Gastroesophageal sphincter (tissue), 3 donors: ENCODE results near the gene TCAIM.

Experiments used
- CTCF ChIP-seq, 4 experiments: fragments of 200-600 bp in 2 of 4; fragments of 450-650 bp in 2 of 4; sonication (generic) in 1 of 4; IDR thresholded peaks; one replicate each; pipeline ENCODE4 v1.5.1; 2017 to 2019; ENCODE audit warnings: antibody characterized with exemption in 4 of 4, mild to moderate bottlenecking in 2 of 4, moderate library complexity in 2 of 4
- POLR2A ChIP-seq, 2 donors: fragments of 450-650 bp; IDR thresholded peaks; one replicate each; pipeline ENCODE4 v1.6.1; 2017; ENCODE audit warnings: antibody characterized with exemption in 2 of 2, mild to moderate bottlenecking in 2 of 2, moderate library complexity in 1 of 2

GRCh38 chr3:44424758-44425157 is 86.2 kb downstream of the TCAIM start:
- no peak for TF ChIP-seq CTCF (IDR thresholded peaks at IDR 0.05)
- no peak for TF ChIP-seq POLR2A (IDR thresholded peaks at IDR 0.05)
